ENCODE measurements around the gene ATG16L2.
"Not testable (repeated sequence)": the region's sequence is repeated elsewhere in the genome, so short reads cannot be mapped to it uniquely, and the experiment has no call there.

ATG16L2 gene

DNA sequence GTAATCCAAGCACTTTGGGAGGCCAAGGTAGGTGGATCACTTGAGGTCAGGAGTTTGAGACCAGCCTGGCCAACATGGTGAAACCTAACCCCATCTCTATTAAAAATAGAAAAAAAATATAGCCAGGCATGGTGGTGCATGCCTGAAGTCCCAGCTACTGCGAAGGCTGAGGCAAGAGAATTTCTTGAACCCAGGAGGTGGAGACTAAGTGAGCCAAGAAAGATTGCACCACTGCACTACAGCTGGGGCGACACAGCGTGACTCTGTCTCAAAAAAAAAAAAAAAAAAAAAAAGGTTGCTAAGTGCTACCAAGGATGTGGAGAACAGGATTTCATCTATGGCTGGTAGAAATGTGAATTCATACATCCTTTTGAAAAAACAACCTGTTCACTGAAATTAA lies 36.6 kb downstream of the ATG16L2 start:
- DNase-seq = no peak

DNA sequence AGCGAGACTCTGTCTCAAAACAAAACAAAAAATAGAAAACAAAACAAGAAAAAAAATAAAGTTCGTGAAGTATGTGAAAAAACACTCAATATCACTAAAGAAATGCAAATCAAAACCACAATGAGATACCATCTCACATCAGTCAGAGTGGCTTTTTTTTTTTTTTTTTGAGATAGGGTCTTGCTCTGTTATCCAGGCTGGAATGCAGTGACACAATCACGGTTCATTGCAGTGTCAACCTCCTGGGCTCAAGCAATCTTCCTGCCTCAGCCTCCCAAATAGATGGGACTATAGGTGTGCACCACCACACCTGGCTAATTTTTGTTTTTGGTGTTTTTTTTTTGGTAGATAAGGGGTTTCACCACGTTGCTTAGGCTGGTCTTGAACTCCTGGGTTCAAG lies 37.5 kb downstream of the ATG16L2 start:
- no peak for DNase-seq

DNA sequence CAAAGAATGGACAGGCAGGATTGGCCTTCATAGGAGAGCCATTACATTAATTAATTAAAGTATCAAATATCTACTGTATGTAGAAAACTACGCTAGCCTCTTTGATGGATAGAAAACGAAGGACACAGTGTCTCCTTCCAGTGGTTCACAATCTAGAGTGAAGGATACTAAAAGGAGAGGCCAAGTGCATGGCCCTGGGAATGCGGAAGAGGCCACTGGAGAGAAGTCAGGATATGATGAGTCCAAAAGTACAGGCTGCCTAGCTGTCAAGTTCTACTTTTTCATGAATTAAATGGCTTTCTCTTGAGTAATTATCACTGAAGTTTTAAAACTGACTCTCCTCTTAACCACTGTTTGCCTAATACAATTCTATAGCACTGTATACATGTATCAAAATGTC lies 41.9 kb downstream of the ATG16L2 start:
- DNase-seq = no peak

DNA sequence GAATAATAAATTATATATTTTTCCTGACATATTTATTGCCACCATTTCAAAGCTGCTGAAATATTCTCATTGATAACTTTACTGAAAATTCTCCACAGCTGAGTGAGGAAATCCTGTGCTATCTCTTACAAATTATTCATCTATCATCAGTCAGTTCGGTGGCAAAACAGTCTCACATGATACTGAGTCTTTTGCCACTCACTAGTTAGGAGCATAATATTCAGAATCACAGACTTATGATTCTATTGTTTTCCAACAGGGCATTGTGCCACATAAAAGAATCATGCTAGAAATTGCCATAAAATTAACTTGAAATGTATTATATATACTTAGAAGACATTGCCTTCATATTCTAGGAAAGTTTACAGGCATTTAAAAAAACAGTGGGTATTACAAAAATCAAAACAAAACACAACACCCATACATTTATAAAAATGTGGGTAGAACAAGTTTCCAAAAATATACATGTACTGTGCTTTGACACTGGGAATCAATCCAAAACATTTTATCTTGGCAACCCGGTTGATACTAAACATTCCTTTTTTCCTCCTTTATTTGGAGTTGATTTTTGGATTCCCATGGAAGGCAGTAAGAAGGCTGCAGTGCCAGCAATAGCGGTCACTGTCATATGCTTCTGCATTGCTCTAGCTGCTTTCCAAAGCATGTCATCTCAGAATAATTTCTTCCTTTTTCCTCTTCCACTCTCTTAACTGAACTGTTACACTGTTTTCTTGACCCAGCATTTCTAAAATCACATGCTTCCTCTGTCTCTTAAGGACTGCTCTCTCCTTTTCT lies 42.5 kb downstream of the ATG16L2 start:
- no peak for DNase-seq

- not testable (repeated sequence) for DNase-seq
Observed at GRCh38 chr11:72858267-72858666, 44.1 kb downstream of the ATG16L2 start.

DNA sequence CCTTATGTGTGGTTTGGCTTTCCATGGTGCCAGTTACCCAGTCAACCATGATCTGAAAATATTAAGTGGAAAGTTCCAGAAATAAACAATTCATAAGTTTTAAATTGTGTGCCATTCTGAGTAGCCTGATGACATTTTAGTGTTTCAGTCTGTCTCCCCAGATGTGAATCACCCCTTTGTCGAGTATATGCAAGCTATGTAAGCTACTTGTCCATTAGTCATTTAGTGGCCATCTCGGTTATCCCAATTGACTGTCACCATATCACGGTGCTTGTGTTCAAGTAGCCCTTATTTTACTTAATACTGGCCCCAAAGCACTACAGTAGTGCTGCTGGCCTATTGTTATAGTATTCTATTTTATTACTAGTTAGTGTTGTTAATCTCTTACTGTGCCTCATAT lies 44.9 kb downstream of the ATG16L2 start:
- DNase-seq = no peak

- no peak for DNase-seq
Observed at GRCh38 chr11:72860010-72860409, 45.8 kb downstream of the ATG16L2 start.

DNA sequence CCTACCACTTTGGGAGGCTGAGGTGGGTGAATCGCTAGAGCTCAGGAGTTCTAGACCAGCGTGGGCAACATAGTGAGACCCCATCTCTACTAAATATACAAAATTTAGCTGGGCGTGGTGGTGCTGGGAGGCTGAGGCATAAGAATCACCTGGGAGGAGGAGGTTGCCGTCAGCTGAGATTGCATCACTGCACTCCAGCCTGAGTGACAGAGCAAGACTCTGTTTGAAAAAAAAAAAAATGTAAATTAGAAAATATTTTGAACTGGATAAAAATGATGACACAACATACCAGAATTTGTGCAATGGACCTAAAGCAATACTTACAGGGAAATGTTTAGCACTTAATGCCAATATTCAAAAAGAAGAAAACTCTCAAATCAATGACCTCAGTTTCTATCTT lies 46.4 kb downstream of the ATG16L2 start:
- DNase-seq = no peak

DNA sequence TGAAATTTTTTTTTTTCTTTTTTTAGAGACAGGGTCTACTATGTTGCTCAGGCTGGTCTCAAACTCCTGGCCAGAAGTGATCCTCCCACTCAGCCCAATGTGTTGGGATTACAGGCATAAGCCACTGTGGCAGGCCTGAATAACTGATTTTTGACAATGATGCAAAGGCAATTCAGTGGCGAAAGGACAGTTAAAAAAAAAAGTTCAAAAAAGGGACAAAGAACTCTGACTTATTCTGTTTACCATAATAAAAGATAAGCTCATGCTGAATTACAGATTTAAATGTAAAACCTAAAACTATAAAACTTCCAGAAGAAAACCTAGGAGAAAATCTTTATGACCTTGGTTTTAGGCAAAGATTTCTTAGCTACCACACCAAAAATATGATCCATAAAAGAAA lies 48.9 kb downstream of the ATG16L2 start:
- no peak for DNase-seq

- DNase-seq = no peak
Observed at GRCh38 chr11:72863916-72864315, 49.7 kb downstream of the ATG16L2 start.

DNA sequence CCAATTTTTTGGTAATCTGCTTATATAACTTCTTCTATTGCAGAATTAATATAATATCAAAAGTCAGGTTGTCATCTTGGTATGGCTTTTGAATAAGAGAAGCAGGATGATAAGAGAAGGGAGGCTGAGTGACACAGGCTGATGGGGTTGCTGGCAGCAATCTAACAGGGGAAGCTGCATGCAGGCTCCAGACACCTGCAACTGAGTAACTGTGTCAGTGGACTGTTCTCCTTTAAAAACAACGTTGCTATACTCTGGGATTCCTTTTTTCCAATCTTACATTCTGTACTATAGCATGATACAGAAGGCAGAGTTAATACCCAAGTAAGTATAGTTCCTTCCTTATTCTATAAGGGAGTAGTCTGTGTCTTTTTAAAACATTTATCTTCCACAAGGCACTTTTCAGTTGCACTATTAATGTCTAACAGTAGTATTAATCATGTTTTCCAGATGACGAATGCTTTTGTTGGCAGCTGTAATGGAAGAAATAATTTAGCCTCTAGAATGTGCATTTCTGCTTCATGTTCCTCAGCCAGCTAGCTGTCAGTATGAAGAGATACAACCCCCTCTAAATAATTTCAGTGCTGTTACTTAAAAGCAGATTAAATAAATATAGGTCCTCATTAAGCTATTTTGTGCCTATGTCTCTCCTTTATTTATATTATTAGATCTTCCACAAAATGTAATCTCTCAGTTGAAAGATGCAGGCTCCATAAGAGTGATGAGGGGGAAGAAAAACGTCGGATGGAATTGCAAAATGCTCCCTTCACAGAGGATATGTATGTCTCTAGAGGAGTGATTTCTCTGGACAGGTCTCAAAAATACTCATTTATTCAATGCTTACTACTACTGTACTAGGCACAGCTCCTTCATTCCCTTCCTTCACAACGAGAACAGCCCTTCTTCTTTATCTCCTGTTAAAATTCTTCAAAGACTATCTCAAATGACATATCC lies 50.8 kb downstream of the ATG16L2 start:
- no peak for DNase-seq

GRCh38 chr11:72867970-72868369 lies 53.8 kb downstream of the ATG16L2 start:
- no peak for DNase-seq

DNA sequence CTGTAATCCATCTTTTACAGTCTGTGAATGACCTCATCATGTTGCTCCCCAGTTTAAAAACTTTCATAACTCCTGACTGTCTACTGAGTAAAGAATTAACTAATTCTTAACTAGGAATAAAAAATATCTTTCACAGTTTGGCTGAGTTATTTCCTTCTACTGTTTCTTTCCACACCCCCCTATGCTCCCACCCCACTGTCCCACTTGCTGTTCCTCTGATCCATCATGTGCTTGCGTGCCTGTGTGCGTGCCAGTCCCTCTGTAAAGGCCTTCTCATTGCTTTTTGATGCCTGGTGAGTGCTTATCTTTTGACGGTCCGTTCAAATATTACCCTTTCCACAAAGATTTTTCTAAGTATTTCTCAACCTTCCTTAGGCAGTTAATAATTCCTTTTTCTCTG lies 55.6 kb downstream of the ATG16L2 start:
- DNase-seq = no peak

GRCh38 chr11:72871119-72871518 lies 56.9 kb downstream of the ATG16L2 start:
- DNase-seq = no peak

GRCh38 chr11:72872012-72872411 lies 57.8 kb downstream of the ATG16L2 start:
- DNase-seq = no peak

DNA sequence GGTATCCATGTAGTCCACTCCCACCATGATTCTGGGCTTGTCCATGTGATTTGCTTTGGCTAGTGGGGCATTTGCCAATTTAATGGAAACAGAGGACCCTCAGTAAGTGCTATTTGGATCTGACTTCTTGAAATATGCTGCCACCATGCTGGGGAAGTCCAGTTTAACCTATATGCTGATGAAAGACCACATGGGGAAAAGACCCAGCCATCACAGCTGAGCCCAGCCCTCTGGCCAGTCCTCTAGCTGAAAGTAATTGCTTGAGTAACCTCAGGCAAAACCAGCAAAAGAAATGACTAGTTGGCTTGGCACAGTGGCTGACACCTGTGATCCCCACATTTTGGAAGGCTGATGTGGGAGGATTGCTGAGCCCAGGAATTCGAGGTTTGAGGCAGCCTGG lies 61.5 kb downstream of the ATG16L2 start:
- DNase-seq = no peak

DNA sequence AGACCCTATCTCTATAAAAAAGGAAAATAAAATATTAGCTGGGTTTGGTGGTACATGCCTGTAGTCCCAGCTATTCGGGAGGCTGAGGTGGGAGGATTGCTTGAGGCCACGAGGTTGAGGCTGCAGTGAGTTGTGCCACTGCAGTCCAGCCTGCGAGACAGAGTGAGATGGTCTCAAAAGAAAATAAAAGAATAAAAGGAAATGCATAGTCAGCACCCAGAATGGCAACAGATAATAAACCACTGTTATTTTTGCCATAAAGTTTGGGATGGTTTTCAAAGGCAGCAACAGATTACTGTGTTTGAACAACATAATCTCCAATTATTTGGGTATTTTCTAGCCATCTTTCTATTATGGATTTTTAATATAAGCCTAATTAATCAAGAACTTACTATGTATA lies 61.9 kb downstream of the ATG16L2 start:
- DNase-seq = no peak
